HG03442 (cell line): ENCODE data around the gene RBM20.
A peak's percentile ranks its signal among the peaks of the same experiment; 100 is the strongest.
"Not testable (repeated sequence)": the region's sequence is repeated elsewhere in the genome, so short reads cannot be mapped to it uniquely, and the experiment has no call there.

Experiments
- ATAC-seq: cut with Tn5 transposase; IDR thresholded peaks from one replicate; pipeline ENCODE4 v1.9.1; 2021; ENCODE audit warnings: mild to moderate bottlenecking, moderate library complexity; ENCODE audit not compliant: unreplicated experiment

RBM20 gene

GRCh38 chr10:110647136-110647430 is 2.9 kb downstream of the RBM20 start:
- no peak for ATAC-seq

DNA sequence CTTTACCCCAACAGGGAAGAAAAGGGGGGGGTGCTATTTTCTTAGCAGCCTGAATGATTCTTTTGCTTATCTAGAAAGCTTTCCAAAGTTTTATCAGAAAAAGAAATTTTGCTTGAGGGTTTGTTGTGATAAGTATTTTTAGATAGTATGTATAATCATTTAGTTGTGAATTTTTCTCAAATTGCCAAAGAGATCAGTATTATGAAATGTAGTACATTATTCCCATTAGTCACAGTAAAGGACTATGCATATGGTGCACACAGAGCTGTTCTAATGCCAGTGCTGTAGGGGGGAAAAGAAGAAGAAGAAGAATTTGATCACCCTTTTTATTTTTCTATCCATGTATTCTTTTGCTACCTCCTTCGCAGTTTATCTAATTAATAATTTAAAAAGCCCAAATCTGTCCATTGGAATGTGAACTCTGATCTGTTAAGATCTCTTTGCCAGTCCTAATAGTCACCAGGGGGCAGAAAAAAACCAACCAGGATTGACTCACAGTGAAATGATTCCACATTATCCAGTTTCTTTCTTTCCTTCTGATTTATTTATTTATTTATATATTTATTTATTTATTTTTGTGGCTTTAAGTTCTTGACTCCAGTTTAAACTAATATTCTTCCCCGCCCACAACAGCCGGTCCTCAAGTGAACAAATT is 4.7 kb downstream of the RBM20 start:
- no peak for ATAC-seq

DNA sequence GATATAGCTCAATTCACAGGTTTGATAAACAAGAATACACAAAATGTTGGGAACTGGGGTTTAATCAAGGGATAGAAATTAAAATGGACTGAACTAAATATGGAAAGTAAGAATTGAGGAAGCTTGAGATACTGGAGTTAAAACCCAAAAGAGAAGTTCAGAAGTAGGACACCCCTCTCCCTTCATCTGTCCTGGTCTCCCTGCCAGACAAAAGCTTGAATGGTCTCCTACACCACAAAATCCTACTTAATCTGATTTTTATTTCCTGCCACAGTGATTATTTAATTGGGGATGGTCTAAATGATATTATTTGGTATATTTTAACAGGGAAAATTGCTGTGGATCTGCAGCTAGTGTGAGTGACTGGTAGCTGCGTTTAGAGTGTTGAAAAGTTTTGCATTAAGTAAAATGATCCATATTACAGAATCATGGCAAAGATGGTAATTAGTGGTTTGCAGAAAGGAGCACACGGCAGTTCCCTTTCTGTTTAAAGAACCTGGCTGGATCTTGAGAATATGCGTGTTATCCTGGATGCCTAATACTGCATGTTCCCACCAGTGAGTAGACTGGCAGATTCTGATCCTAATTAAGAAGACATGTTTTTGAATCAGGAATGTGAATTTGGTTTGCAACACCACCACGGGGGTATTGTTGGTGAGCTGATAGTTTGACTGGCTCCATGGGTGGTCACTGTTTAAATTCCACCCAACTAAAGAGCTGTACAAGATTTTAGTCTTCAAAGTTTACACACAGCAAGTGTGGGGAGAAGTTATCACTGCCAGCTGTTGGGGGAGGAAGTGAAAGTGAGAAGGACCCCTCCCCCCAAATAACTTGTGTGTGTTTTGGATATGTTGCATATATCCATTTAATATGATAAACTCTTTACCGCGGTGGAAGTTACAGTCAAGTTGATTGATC is 5.5 kb downstream of the RBM20 start:
- ATAC-seq = no peak

DNA sequence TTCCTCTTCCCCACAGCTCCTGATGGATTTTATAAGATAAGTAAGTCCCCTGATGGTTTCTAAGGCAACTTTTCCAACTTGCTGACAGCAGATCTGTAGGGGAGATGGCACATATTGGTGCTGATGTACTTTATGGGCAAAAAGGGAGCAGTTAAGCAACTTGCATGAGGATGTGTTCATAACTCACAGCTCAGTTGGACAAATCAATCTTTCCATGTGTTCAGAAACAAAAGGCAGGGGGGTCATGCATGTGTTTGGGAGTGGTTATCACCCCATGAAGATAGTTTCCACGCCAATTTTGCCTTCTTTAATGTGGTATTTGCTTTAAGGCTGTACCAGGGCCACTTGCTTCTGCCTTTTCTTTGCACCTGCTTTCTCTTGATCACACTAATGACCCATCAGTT is 6.1 kb downstream of the RBM20 start:
- no peak for ATAC-seq

DNA sequence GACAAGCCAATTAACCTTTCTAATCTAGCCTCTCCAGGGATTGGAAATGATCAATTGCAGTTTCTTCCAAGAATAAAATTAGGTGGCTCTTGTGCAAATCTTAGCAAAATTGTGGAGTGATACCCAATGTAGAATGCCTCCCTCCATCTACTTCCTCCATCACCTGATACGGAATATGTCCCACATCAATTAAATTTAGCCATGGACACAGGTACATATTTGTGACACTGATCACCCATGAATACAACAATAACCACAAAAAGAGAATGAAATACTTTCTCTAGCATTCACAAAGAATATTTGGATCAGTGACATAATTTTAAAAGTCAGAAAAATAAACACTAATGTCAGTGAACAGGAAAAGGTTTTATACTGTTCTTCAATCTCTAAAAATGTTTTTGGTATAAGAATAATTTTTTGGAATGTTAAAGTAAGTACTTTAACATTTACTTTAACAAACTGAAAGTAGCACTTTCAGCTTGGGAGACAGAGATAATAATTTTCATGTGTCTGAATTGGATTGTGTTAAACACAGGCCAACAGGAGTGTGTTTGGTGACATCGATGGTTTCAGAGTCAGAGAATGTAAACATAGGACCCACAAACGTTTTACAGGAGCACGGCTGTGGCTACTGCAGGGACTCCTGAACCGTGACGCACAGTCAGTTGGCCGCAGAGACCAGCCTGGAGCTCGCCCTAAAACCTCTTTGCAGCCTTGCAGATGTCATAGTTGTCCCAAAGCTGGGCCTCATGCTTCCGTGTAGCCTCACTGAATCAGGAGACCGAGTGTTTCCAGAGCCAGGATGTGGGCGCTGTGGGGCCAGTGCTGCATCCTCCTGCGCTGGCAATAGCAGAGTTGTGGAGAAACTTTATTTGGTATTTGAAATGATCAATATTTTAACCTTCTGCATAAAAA is 7.2 kb downstream of the RBM20 start:
- ATAC-seq = peak; percentile 84

GRCh38 chr10:110652475-110653118 is 8.5 kb downstream of the RBM20 start:
- ATAC-seq = no peak

- no peak for ATAC-seq
These were observed 11.2 kb downstream of the RBM20 start for GRCh38 chr10:110655320-110655719.

- no peak for ATAC-seq
These were observed 12.5 kb downstream of the RBM20 start for GRCh38 chr10:110656612-110657011.

DNA sequence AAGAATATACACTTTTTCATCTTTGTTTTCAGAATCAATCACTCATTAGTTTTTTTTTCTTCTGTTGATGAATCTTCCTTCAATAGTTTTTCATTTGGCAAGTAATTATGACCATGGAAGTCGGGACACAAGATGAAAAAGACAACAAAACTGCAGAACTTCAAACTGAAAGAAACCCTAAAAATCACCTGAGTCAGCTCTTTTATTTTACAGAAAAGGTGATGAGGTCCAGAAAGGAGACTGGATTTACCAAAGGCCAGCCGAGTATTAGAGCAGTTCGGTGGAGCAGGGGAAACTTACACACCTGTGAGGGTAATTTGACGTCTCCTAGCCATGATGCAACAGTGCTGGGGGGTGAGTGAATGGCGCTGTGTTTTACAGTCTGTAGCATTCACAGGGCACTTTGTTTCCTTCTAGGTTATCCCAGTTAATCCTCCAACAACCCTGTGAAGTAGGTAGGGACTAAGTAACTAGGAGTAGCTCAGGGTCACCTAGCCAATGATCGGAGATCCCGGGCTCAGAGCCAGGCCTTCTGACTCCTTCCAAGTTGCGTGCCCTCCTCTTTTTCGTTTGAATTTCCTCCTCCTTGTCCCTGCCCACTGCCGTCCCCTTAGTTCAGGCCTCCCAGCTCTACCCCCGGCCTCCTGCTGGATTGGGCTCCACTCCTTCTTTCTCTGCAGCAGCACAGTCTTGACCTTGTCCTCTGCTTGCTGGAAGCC is 14.0 kb downstream of the RBM20 start:
- ATAC-seq = no peak

DNA sequence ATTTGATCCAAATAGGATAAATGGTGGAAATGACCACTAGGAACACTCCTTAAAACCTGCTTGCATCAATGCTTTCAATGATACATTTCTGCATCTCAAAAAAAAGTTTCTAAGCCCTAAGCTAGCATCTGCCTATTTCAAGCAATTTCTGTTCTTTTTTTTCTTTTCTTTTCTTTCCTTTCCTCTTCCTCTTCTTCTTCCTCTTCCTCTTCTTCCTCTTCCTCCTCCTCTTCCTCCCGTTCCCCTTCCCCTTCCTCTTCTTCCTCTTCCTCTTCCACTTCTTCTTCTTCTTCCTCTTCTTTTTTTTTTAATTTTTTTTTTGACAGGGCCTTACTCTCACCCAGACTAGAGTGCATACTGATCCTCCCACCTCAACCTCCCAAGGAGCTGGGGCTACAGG is 15.4 kb downstream of the RBM20 start:
- ATAC-seq = no peak

DNA sequence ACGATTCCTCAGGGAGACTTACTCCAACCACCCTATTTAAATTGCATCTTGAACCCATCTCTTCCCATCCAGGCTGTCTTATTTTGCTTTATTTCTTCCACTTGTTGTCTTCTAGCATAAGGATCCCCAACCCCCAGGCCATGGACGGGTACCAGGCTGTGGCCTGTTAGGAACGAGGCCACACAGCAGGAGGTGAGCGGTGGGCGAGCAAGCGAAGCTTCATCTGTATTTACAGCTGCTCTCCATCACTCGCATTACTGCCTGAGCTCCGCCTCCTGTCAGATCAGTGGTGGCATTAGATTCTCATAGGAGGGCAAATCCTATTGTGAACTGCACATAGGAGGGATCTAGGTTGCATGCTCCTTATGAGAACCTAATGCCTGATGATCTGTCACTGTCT is 16.2 kb downstream of the RBM20 start:
- ATAC-seq = not testable (repeated sequence)

DNA sequence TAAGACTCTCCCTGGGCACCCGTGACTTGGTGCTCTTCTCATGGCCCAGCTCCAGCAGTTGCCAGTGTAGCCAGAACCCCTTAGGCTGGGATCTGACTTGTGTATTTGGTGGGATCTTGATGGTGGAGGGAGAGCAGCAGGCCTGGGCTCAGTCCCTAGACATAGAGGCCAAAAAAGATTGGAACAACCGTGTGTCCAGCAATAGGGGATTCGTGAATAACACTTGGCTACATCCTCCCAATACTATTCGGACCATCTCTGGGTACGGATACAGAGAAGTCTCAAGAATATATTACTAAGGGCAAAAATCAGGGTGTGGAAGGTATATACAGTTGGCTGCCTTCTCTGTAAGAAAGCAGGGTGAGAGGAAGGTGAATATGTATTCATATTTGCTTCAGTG is 17.2 kb downstream of the RBM20 start:
- ATAC-seq = no peak

DNA sequence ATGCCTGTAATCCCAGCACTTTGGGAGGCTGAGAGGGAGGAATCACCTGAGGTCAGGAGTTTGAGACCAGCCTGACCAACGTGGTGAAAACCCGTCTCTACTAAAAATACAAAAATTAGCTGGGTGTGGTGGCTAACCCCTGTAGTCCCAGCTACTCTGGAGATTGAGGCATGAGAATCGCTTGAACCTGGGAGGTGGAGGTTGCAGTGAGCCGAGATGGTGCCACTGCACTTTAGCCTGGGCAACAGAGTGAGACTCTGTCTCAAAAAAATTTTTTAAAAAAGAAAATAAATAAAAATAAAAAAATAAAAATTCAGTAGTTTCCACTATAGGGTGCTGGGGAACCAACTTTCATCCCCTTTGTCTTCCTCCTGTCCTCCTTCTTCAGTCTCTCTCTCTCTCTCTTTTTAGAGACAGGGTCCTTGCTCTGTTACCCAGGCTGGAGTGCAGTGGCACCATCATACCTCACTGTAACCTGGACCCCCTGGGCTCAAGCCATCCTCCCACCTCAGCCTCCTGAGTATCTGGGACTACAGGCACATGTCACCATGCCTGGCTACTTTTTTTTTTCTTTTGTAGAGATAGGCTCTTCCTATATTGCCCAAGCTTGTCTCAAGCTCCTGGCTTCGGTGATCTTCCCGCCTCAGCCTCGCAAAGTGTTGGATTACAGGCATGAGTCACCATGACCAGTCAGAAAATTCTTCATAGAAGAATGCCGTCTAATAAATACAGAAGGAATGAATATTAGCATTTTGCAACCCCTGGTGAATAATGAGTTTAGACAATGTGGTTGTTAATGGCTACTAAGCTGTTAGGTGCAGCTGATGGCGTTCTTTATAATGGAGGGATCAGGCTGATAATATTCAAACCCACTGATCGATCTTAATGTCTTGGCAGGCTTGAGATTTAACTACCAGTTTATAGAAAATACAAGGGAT is 20.6 kb downstream of the RBM20 start:
- ATAC-seq = no peak

DNA sequence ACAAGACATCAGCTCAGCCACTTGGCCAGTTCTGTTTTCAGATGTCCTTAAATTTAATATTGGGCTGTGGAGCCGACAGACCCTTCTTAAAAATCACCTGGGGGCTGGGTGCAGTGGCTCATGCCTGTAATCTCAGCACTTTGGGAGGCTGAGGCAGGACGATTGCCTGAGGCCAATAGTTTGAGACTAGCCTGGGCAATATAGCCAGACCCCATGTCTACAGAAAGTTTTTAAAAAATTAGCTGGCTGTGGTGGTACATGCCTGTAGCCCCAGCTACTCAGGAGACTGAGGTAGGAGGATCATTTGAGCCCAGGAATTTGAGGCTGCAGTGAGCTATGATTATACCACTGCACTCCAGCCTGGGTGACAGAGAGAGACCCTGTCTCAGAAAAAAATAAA is 22.1 kb downstream of the RBM20 start:
- not testable (repeated sequence) for ATAC-seq

- no peak for ATAC-seq
These were observed 22.5 kb downstream of the RBM20 start for GRCh38 chr10:110666673-110667072.

DNA sequence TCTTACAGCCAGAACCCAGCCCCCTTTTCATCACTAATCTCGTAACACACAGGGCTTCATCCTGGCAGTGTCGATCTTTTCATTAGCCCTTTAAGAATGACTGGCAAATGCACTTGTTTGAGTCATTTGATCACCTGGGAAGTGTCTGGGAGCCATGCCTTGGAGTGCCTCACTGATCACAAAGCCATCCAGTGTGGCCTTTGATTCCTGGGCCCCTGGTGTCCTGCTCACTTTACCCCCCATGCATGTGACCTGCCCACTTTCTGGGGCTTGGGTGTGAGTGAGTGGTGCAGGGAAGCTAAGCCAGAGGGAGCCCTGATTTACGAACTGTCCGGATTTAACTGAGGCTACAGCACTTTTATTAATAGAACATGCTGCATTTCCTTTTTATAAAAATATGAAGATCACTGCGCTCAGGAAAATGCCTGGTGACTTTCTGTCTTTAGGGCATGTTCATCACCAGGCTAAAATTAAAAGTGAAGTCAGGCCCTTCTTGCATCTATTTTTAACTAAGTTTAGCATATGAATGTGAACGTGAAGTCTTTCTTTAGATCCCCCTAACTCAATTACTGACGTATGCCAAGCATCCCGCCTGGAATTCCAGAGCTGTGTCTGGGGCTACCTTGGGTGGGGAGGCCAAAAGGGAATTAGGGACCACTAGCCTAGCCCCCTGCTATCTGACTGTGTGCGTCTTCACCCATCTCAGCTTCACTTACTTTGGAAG is 23.6 kb downstream of the RBM20 start:
- ATAC-seq = no peak

DNA sequence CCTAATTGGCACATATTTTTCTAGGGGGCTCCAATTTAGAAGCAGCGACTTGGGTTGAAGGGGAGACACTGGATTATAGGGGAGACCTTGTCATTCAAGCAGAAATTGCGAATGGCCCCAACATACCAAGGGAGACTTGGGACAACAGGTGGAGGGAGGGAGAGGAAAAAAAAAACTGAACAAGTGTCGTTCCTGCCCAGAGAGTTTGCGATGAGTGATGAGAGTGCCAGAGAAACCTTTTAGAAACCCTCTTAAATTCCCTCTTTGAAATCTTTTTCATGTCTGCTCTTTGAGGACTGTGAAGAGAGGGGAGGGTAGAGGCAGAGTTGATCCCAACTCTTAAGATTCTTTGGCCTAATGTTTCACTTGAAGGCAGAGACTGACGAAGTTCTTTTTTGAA is 24.3 kb downstream of the RBM20 start:
- ATAC-seq = no peak

GRCh38 chr10:110670335-110670734 is 26.2 kb downstream of the RBM20 start:
- no peak for ATAC-seq
